ENCODE results near the gene FOXP3. TPM values are rescaled to one million over a fixed set of nuclear protein-coding genes. Genes with fewer than 3 reads are reported as not detected.

The FOXP3 gene
- total RNA-seq, 2 experiments from 2014 or later, result 14.6 to 15.4 TPM

DNA sequence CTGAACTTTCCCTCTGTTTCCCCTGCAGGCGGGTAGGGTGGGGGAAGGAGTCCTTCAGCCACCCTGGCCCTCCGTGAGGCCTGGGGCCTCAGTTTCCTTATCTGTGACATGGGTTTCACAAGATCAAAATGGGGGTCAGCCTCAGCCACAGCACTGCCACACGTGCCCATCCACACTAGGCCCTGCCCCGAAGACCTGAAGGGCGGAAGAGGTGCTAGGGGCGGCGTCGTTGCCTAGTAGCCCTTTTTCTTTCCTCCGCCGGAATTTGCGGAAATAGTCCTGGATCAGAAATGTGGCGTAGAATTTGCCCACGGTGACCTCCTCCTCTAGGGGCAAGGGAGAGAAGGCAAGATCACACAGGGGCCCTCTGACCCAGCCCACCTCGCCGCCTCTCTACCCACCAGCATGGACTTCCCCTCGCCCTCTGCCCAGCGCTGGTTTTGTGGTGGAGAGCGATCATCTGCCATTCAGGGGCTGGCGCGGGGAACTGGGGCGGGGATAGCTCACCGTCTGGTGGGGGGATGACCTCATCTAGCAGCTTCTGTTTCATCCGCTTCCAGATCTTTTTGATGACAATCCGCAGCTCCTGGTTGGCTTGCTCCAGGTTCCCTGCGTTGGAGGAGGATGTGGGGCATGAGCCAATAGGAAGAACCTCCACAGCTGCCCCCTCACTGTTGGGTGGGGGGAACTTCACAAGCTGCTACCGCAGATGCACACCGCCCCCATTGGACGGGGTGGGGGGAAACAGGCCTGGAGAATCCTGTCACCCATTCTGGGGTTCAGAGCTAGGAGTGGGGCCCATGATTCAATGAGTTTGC is 54.9 kb downstream of the FOXP3 start:
- Mint-ChIP-seq H3K4me3 (peak overlapping the region; percentile 12), H3K27ac (no peak overlapping the region), H3K4me1 (ENCODE audit: low read depth) (peaks cover 4% of the 10 kb centered on the region), H3K27me3 (ENCODE audit: low read depth) (no peaks in the 10 kb centered on the region), H3K36me3 (ENCODE audit: low read depth) (no peaks in the 10 kb centered on the region), H3K9me3 (ENCODE audit: insufficient read depth) (no peaks in the 10 kb centered on the region)
- ChIA-PET CTCF (interaction anchor here (0.8 to 0.9 kb wide), 2 partner anchors 10 to 18 kb away, joined by 3 to 4 read pairs; no protein-coding TSS in a partner anchor), POLR2A (no interaction called here)
- ATAC-seq, result peak; percentile 33
- peak; percentile 32 for DNase-seq

DNA sequence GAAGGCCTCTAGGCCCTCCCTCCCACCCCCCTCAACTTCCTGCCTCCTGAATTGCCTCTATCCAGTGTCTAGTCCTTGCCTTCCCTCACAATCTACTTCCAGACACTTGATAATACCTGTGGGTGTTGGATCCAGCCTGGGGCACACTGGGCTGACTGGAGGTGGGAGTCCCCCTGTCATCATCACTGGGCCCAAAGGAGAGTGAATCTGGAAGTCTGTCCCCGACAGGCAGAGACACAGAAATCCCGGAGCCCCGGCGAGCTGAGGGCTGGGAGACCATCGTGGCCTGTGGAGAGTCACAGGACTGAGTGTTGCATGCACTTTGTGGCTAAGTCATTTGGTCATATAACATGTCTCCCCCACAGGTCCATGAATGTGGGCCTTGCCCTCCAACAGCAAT is 56.1 kb downstream of the FOXP3 start:
- Mint-ChIP-seq H3K36me3 (ENCODE audit: low read depth) (no peaks in the 10 kb centered on the region), H3K4me3 (no peak overlapping the region), H3K27ac (no peak overlapping the region), H3K27me3 (ENCODE audit: low read depth) (no peaks in the 10 kb centered on the region), H3K4me1 (ENCODE audit: low read depth) (peaks cover 4% of the 10 kb centered on the region), H3K9me3 (ENCODE audit: insufficient read depth) (no peaks in the 10 kb centered on the region)
- no peak for ATAC-seq
- CTCF ChIA-PET, result no interaction called here
- POLR2A ChIA-PET, result no interaction called here
- no peak for DNase-seq

DNA sequence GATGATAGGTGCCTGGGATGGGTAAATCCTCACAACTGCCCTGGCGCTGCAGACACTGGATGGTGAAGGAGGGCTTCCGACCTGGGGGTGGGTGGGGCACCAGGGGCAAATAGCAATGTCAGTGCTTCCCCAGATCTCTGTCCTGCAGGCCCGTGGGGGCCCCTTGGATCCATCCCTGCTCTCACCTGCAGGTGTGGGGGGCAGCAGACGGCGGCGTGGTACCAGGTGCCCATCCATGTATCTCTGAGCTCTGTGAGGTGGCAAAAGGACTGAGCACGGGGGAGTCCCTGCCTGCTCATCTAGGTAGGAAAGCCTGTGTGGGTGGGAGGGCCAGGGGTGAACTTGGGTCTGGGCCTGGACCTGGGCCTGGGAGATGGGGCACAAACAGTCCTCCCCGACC is 58.0 kb downstream of the FOXP3 start:
- Mint-ChIP-seq H3K9me3 (ENCODE audit: insufficient read depth) (no peaks in the 10 kb centered on the region), H3K27ac (no peak overlapping the region), H3K27me3 (ENCODE audit: low read depth) (no peaks in the 10 kb centered on the region), H3K36me3 (ENCODE audit: low read depth) (no peaks in the 10 kb centered on the region), H3K4me1 (ENCODE audit: low read depth) (peaks cover 7% of the 10 kb centered on the region), H3K4me3 (no peak overlapping the region)
- ChIA-PET CTCF (no interaction called here), POLR2A (no interaction called here)
- DNase-seq, result no peak
- ATAC-seq, result no peak

DNA sequence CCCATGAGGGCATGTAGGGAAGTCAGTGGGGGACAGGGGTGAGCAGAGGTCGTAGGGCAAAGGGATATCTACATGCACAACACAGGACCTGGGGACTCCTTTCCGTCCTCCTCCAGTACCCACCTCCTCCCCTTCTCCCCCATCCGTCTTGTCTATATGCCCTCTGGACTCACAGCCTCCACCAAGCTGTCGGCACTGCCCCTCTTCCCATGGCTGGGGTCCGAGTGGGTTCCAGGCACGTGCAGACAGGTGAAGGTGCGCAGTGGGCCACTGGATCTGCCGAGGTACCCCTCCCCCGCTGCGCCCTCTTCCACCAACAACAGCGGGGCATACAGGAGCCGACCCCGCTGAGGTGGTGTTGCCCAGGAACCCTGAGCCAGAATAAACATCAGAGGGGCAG is 59.1 kb downstream of the FOXP3 start:
- Mint-ChIP-seq H3K27ac (no peak overlapping the region), H3K9me3 (ENCODE audit: insufficient read depth) (no peaks in the 10 kb centered on the region), H3K27me3 (ENCODE audit: low read depth) (no peaks in the 10 kb centered on the region), H3K4me3 (no peak overlapping the region), H3K36me3 (ENCODE audit: low read depth) (no peaks in the 10 kb centered on the region), H3K4me1 (ENCODE audit: low read depth) (peaks cover 10% of the 10 kb centered on the region)
- ATAC-seq, result no peak
- ChIA-PET POLR2A (no interaction called here), CTCF (no interaction called here)
- DNase-seq, result no peak

DNA sequence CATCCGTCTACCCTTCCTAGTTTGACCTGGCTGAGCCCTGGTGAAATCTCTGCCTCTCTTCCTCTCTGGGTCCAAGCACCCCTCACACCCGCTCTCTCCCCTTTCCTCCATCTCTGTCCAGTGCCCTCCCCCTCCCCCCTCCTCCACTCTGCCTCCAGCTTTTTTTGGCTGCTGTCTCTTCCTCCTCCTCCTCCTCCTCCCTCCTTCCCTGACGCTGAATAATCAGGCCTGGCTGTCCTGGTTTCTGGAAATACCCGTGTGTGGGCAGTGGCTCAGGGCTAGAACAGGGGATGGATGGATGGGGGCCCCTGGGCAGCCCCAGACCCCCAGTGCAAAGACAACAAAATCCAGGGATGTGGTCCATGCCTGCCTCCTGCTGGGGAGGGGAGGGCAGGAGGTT is 59.8 kb downstream of the FOXP3 start:
- Mint-ChIP-seq H3K27me3 (ENCODE audit: low read depth) (no peaks in the 10 kb centered on the region), H3K4me3 (no peak overlapping the region), H3K4me1 (ENCODE audit: low read depth) (peaks cover 10% of the 10 kb centered on the region), H3K27ac (no peak overlapping the region), H3K36me3 (ENCODE audit: low read depth) (no peaks in the 10 kb centered on the region), H3K9me3 (ENCODE audit: insufficient read depth) (no peaks in the 10 kb centered on the region)
- ATAC-seq (no peak), DNase-seq (no peak)
- ChIA-PET CTCF (no interaction called here), POLR2A (no interaction called here)

DNA sequence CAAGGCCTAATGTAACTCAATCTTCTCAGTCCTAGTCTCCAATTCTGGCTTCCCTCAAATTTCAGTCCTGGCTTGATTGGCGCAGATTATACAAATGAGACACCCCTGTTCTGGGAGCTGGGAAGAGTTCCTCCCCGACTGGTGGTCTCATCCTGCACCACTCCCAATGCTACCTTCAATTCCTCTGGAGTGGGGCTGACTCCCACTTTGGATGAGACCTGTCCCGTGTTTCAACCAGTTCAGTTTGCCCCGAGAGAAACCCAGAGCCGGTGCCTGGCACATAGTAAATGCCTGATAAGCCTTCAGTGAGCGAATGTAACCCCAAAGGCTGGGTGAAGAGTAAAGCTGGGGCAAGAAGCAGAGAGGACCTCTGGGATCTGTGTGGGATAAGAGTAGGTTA is 60.5 kb downstream of the FOXP3 start:
- no peak for DNase-seq
- Mint-ChIP-seq H3K36me3 (ENCODE audit: low read depth) (no peaks in the 10 kb centered on the region), H3K9me3 (ENCODE audit: insufficient read depth) (no peaks in the 10 kb centered on the region), H3K4me1 (ENCODE audit: low read depth) (peaks cover 12% of the 10 kb centered on the region), H3K27me3 (ENCODE audit: low read depth) (no peaks in the 10 kb centered on the region), H3K27ac (no peak overlapping the region), H3K4me3 (no peak overlapping the region)
- POLR2A ChIA-PET, result no interaction called here
- ATAC-seq, result no peak
- CTCF ChIA-PET, result no interaction called here

DNA sequence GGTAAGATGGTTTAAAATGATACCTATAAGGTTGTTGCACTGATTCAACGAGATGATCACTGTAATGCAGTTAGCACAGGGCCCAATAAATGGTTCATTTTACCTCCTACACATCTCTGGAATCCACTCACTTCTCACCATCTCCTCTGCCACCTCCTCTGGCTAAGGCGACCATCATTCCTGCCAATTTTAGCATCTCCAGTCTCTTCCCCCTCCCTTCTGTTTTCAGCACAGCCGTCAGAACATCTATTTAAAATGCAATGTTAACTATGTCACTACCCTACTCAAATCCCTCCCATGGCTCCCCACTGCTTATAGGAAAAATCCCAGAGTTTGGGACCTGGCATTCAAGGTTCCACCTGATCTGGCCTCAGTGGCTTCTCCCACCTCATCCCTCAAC is 61.0 kb downstream of the FOXP3 start:
- H3K4me3 Mint-ChIP-seq, result no peak overlapping the region
- ATAC-seq, result no peak

DNA sequence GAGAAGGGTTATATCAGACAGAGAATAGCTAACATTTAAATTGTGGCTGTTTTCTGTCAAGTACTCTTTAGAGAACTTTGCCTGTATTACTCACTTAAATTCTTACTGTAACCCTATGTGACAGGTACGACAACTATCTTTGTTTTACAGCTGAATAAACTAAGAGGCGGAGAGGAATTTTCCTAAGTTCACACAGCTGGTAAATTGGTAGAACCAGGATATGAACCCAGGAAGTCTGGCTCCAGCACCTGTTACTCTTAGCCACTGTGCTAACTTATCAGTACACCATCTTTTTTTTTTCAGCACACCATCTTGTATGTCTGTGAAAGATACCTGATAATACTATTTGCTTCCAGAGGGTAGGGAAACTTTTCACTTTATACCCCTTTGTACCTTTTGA is 62.5 kb downstream of the FOXP3 start:
- peaks cover 23% of the 10 kb centered on the region for H3K4me1 Mint-ChIP-seq (ENCODE audit: low read depth)
- ATAC-seq (no peak), DNase-seq (no peak)
- H3K9me3 Mint-ChIP-seq (ENCODE audit: insufficient read depth), result no peaks in the 10 kb centered on the region
- no peaks in the 10 kb centered on the region for H3K36me3 Mint-ChIP-seq (ENCODE audit: low read depth)
- no peak overlapping the region for H3K27ac Mint-ChIP-seq
- POLR2A ChIA-PET, result no interaction called here
- H3K4me3 Mint-ChIP-seq, result no peak overlapping the region
- CTCF ChIA-PET, result interaction anchor here (0.8 to 2.2 kb wide), 2 partner anchors 9 to 11 kb away, joined by 3 to 13 read pairs; no protein-coding TSS in a partner anchor
- H3K27me3 Mint-ChIP-seq (ENCODE audit: low read depth), result no peaks in the 10 kb centered on the region

More for the DNA sequence above, 61.0 kb downstream of the FOXP3 start:
- Mint-ChIP-seq H3K4me1 (ENCODE audit: low read depth) (peaks cover 16% of the 10 kb centered on the region), H3K36me3 (ENCODE audit: low read depth) (no peaks in the 10 kb centered on the region), H3K27me3 (ENCODE audit: low read depth) (no peaks in the 10 kb centered on the region), H3K9me3 (ENCODE audit: insufficient read depth) (no peaks in the 10 kb centered on the region), H3K27ac (no peak overlapping the region)
- ChIA-PET POLR2A (no interaction called here), CTCF (interaction anchor here (2.2 kb wide), 1 partner anchor 11 kb away, joined by 13 read pairs; no protein-coding TSS in a partner anchor)
- DNase-seq, result no peak

Other genes starting within 250 kb of the FOXP3 start
- 10 to 100 TPM; 17.6 to 18.2 TPM for gene TFE3, start 221.4 kb downstream of the FOXP3 start, total RNA-seq
- 1 to 10 TPM; 5.0 to 5.4 TPM for gene CCDC120, start 205.7 kb downstream of the FOXP3 start, total RNA-seq
- 10 to 100 TPM; 19.7 to 22.6 TPM for gene PRAF2, start 190.7 kb downstream of the FOXP3 start, total RNA-seq
- 10 to 100 TPM; 29.1 to 29.4 TPM for gene WDR45, start 184.8 kb downstream of the FOXP3 start, total RNA-seq
- 10 to 100 TPM; 26.1 to 26.2 TPM for gene GPKOW, start 141.0 kb downstream of the FOXP3 start, total RNA-seq
- 1 to 10 TPM in 1 of 2 experiments, under 1 TPM in 1; 0.97 to 1.5 TPM for gene MAGIX, start 102.0 kb downstream of the FOXP3 start, total RNA-seq
- 100 to 1,000 TPM; 203 to 214 TPM for gene PLP2, start 92.8 kb downstream of the FOXP3 start, total RNA-seq
- gene PRICKLE3, start 78.3 kb downstream of the FOXP3 start, total RNA-seq, result 10 to 100 TPM; 13.9 TPM
- 1 to 10 TPM; 1.1 to 2.6 TPM for gene SYP, start 64.5 kb downstream of the FOXP3 start, total RNA-seq
- under 1 TPM; 0.11 to 0.18 TPM for gene CACNA1F, start 31.4 kb downstream of the FOXP3 start, total RNA-seq
- 10 to 100 TPM; 27.3 to 32.2 TPM for gene CCDC22, start 29.2 kb downstream of the FOXP3 start, total RNA-seq
- 1 to 10 TPM; 8.0 to 8.5 TPM for gene PPP1R3F, start 5.1 kb upstream of the FOXP3 start, total RNA-seq
- gene GAGE10, start 38.9 kb upstream of the FOXP3 start, total RNA-seq, result not detected
- gene GAGE12J, start 57.3 kb upstream of the FOXP3 start, total RNA-seq, result not detected
- not detected for gene GAGE13, start 66.9 kb upstream of the FOXP3 start, total RNA-seq

All from activated CD8-positive, alpha-beta T cell treated with anti-CD3 and anti-CD28 coated beads, Interleukin-2, amount 10 ng/mL, durations not matched to agents 7 days and 5 days (primary cell).